HG02610 (cell line): ENCODE data around the gene PIM1.
"Not testable (repeated sequence)": the region's sequence is repeated elsewhere in the genome, so short reads cannot be mapped to it uniquely, and the experiment has no call there.

Experiments used
- ATAC-seq: cut with Tn5 transposase; IDR thresholded peaks from one replicate; pipeline ENCODE4 v1.9.1; 2021; ENCODE audit warnings: mild to moderate bottlenecking, moderate library complexity; ENCODE audit not compliant: unreplicated experiment

PIM1 gene

GRCh38 chr6:37170273-37171200 lies 585 bp downstream of the PIM1 start:
- peak; percentile 18 for ATAC-seq

DNA sequence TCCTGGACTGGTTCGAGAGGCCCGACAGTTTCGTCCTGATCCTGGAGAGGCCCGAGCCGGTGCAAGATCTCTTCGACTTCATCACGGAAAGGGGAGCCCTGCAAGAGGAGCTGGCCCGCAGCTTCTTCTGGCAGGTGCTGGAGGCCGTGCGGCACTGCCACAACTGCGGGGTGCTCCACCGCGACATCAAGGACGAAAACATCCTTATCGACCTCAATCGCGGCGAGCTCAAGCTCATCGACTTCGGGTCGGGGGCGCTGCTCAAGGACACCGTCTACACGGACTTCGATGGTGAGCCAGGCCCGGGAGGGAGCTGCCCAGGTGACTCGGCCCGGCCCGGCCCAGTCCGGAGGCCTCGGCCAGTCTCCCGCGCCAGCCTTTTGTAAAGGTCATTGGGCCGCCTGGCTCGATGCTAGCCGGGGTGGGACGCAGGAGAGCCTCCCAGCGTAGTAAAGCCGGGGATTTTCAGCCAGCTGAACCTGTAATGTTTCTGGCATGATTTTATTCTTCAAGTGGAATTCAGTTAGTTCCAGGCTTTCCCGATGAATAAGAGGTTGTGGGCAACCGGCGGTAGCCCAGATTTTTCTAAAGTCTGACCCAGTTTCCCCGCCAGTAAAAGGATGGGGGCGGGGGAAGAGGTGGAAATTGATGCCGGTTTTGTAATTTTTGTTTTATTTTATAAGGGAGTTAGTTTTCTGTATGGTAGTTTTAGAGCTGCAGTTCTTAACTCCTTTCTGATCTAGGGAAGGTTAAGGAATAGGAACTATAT lies 1.4 kb downstream of the PIM1 start:
- no peak for ATAC-seq

- no peak for ATAC-seq
These were observed 2.2 kb downstream of the PIM1 start for GRCh38 chr6:37171970-37172812.

DNA sequence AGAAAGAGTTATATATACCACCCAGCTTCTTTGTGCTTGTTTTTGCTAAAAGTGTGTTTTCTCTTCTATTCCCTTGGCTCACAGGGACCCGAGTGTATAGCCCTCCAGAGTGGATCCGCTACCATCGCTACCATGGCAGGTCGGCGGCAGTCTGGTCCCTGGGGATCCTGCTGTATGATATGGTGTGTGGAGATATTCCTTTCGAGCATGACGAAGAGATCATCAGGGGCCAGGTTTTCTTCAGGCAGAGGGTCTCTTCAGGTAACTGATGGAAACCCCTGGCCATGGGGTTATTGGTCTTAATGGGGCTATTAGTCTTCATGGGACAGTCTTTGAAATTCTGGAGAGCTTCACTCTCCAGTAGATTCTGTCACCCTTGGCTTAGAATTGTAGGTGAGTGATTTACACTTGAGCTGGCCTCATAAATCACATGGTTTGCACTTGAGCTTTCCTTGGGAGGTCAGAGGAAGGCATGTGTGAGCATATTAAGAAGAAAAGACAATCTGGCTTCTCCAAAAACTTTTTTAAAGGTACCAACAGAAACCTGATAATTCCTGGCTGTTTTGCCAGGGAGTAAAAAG lies 3.0 kb downstream of the PIM1 start:
- ATAC-seq = no peak

DNA sequence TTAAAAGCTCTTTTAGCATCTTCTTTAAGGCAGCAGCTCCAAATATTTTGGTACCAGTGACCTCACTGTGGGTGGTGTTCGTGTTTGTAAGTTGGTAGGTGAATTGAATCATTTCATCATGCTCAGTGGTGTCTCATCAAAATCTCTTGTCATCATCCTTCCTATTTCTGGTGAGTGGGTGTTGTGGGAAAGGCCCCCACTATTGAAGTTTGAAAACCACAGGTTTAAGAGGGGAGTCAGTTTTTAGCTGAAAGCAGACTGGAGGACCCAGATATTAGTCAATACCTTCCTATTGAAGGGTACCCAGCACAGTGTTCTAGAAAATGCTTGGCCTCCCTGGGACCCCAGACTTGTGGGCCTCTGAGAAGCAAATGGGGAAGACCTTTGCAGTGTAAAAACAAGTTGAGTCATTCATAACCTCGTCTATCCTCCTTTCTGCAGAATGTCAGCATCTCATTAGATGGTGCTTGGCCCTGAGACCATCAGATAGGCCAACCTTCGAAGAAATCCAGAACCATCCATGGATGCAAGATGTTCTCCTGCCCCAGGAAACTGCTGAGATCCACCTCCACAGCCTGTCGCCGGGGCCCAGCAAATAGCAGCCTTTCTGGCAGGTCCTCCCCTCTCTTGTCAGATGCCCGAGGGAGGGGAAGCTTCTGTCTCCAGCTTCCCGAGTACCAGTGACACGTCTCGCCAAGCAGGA lies 3.7 kb downstream of the PIM1 start:
- ATAC-seq = no peak

GRCh38 chr6:37174196-37174514 lies 4.2 kb downstream of the PIM1 start:
- no peak for ATAC-seq

DNA sequence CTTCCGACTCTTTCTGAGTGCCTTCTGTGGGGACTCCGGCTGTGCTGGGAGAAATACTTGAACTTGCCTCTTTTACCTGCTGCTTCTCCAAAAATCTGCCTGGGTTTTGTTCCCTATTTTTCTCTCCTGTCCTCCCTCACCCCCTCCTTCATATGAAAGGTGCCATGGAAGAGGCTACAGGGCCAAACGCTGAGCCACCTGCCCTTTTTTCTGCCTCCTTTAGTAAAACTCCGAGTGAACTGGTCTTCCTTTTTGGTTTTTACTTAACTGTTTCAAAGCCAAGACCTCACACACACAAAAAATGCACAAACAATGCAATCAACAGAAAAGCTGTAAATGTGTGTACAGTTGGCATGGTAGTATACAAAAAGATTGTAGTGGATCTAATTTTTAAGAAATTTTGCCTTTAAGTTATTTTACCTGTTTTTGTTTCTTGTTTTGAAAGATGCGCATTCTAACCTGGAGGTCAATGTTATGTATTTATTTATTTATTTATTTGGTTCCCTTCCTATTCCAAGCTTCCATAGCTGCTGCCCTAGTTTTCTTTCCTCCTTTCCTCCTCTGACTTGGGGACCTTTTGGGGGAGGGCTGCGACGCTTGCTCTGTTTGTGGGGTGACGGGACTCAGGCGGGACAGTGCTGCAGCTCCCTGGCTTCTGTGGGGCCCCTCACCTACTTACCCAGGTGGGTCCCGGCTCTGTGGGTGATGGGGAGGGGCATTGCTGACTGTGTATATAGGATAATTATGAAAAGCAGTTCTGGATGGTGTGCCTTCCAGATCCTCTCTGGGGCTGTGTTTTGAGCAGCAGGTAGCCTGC lies 4.8 kb downstream of the PIM1 start:
- no peak for ATAC-seq

DNA sequence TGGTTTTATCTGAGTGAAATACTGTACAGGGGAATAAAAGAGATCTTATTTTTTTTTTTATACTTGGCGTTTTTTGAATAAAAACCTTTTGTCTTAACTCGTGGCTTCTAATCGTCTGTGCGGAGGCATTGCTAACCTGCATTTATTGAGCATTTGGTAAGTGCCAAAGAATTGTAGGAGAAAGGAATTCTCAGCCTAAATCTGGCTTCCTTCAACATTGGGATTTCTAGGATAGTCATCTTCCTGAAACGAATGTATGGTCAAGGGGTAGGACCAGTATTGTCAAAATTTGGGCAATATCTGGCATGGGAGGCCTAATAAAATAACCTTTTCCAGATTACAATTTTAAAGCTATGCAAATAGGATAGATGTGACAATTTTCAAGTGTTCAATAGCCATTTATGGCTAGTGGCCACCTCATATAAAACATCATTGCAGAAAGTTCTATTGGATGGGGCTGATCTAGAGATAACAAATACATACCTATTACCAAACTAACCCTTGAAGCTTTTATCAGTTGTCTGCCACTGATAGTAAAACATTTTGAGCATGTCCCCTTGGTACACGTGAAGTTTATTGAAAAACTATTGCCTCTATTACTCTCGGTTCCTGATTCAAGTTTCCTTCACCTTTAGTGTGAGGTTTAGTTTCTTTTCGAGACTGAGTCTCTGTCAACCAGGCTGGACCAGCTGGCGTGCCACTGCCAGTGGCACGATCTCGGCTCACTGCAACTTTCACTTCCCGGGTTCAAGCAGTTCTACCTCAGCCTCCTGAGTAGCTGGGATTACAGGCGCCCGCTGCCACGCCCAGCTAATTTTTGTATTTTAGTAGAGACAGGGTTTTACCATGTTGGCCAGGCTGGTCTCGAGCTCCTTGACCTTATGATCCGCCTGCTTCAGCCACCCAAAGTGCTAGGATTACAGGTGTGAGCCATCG lies 5.6 kb downstream of the PIM1 start:
- no peak for ATAC-seq

DNA sequence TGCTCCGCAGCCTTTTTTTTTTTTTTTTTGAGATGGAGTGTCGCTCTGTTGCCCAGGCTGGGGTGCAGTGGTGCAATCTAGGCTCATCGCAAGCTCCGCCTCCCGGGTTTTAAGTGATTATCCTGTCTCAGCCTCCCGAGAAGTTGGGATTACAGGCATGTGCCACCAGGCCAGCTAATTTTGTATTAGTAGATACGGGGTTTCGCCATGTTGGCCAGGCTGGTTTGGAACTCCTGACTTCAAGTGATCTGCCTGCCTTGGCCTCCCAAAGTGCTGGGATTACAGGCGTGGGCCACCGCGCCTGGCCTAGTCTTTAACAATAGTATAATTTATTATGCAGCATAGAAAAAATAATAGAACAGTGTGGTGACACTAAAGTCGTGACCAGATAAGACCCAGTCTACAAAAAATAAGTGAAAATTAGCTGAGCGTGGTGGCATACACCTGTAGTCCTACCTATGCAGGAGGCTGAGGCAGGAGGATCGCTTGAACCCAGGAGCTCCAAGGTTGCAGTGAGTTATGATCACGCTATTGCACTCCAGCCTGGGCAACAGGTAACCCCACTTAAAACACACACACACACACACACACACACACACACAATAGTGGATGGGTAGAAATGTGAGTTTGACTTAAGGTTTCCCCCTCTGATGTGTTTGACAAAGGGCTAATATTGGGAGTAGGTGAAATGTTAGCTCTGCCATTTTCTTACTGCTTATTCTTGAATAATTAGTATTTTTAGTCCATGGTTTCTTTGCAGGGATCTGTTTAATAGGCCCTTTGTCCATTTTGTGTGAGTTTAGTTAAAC lies 6.5 kb downstream of the PIM1 start:
- no peak for ATAC-seq

DNA sequence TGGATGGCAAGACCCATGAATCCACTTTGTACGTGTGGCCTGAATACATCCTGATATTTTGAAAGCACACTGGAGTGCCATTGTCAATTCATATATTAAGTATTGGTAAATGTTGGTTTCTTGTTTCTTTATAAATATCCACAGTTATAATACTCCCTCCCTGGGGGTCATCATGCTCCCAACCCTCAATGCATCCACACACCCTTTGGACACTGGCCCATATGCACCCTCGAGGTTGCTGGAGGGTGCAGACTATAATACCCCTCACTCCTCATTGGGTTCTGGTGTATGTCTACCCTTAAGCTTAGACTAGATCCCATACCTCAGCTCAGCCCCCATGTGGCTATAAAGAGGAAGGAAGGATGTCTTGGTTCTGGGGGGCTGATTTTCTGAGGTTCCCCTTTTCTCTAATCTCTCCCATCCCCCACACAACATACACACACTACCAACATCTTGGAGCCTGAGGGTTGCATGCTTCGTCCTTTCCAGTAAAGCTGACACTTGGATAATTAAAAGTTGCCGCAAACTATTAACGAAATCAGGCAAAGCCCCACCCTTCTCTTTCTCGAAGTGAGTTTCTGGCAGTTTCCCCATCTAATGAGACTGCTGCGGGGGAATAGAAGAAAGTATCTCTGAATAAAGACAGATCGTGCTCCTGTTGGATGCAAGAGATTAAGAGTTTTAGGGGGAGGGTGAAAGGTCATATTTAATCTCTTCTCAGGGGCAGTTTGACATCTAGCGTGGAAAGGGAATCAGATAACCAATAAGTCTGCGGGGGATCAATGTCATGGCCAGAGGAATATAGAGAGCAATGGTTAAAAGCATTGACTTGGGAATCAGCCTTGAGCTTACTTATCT lies 7.4 kb downstream of the PIM1 start:
- ATAC-seq = no peak

- ATAC-seq = no peak
These were observed 8.1 kb downstream of the PIM1 start for GRCh38 chr6:37177935-37178517.

- no peak for ATAC-seq
These were observed 10.1 kb downstream of the PIM1 start for GRCh38 chr6:37180075-37180474.

DNA sequence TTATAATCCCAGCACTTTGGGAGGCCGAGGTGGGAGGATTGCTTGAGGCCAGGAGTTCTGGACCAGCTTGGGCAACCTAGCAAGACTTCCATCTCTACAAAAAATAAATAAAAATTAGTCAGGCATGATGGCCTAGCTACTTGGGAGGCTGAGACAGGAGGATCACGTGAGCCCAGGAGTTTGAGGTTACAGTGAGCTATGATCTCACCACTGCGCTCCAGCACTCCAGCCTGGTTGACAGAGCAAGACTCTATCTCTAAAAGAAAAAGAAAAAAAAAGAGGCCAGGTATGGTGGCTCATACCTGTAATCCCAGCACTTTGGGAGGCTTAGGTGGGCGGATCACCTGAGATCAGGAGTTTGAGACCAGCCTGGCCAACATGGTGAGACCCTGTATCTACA lies 10.7 kb downstream of the PIM1 start:
- ATAC-seq = not testable (repeated sequence)

DNA sequence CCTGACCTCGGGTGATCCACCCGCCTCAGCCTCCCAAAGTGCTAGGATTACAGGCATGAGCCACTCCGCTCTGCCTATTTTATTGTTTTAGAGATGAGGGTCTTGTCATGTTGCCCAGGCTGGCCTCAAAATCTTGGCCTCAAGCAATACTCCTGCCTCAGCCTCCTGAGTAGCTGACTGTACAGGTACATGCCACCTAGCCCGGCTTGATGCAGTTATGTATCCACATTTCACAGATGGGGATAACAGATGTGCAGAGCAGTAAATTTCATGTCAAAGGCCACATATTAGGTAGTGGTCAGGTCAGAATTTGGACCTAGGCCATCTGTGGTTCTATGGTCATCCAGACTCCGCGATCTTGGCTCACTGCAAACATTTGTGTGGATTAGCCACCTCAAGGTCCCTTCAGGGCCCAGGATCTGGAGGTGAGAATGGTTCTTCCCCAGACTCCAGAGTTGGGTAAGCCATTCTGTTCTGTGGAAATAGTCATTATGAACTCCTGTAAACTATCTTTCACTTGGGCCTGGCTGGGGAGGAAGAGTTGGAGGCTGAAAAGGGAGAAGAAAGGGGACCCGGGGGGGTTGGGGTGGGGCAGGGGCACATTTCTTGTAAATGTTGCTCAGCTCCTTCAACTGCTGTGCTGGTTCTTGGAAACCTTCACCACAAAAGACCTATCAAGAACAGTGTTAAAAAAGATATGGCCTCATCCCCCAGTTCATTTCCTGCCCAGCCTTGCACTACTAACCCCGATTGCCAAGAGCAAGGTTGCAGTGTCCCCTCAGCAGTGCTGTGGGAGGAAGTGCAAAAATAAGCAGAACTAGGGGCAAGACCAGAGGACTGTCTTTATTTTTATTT lies 13.0 kb downstream of the PIM1 start:
- ATAC-seq = no peak

DNA sequence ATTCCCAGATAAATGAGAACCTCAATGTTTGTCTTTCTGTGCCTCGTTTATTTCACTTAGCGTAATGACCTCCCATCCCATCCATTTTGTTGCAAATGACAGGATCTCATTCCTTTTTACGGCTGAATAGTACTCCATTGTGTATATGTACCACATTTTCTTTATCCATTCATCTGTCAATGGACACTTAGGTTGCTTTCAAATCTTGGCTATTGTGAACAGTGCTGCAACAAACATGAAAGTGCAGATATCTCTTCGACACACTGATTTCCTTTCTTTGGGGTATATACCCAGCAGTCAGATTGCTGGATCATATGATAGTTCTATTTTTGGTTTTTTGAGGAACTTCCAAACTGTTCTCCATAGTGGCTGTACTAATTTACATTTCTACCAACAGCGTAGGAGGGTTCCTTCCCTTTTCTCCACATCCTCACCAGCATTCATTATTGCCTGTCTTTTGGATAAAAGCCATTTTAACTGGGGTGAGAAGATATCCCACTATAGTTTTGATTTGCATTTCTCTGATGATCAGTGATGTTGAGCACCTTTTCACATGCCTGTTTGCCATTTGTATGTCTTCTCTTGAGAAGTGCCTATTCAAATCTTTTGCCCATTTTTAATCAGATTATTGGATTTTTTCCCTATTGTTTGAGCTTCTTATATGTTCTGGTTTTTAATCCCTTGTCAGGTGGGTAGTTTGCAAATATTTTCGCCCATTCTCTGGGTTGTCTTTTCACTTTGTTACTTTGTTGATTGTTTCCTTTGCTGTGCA lies 16.2 kb downstream of the PIM1 start:
- not testable (repeated sequence) for ATAC-seq
